ENCODE measurements around the gene MYOZ2.

GRCh38 chr4:119142833-119143232 lies 7.2 kb downstream of the MYOZ2 start:
- no peak for TF ChIP-seq YY1 (IDR thresholded peaks at IDR 0.05; ENCODE audit: insufficient read depth, insufficient read length)
- TF ChIP-seq ZNF274 (IDR thresholded peaks at IDR 0.05; ENCODE audit: low read depth, low read length), result no peak

Measured in NT2/D1 (cell line).